Measurements from ENCODE around the gene C12orf43. TPM values are rescaled to one million over a fixed set of nuclear protein-coding genes. Genes with fewer than 3 reads are reported as not detected.

Gene C12orf43
- total RNA-seq, 1 experiment from 2014 or later, result 20.7 TPM

DNA sequence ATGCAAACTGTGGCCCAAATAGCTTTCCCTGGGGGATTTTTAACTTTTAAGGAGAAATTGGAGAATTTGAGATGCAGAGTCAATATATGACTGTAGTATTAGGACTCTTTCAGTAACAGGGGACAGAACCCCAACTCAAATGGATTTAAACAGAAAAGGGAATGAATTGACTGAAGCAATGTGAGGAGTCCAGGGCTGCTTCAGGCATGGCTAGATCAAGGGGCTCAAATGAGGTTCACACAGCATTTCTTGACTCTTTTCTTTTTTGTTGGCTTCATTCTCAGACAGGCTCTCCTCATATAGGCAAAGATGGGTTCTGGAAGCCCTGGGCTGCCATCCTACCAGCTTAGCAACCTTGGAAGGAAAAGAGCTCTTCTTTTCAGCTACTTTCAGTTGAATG lies 24.3 kb downstream of the C12orf43 start:
- Histone ChIP-seq H3K9me3 (no peaks in the 10 kb centered on the region), H3K36me3 (no peaks in the 10 kb centered on the region), H3K4me3 (no peak overlapping the region), H3K27me3 (no peaks in the 10 kb centered on the region; the same call in 1 of the 2 replicates)
- no peak for DNase-seq

DNA sequence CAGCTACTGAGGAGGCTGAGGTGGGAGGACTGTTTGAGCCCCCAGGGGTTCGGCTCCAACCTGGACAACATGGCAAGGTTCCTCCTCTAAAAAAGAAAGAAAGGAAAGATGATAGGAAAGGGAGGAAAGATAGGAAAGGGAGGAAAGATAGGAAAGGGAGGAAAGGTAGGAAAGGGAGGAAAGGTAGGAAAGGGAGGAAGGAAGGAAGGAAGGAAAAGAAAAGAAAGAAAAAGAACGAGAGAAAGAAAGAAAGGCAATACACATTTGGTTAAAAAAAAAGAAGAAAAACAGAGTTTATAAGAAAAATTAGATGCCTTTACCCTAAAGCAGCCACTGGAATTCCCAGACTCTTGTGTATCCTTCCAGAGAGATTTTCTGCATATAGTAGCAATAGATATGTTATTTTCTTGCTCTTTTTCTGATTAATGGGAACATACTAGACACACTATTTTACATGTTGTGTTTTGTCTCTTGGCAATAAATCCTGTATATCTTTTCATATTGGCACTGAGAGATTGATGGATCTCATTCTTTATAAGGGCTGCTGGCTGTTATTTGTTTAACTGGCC lies 25.7 kb downstream of the C12orf43 start:
- DNase-seq, result no peak
- no peak overlapping the region for H3K4me3 ChIP-seq
- H3K36me3 ChIP-seq, result no peaks in the 10 kb centered on the region
- no peaks in the 10 kb centered on the region; the same call in 1 of the 2 replicates for H3K27me3 ChIP-seq
- H3K9me3 ChIP-seq, result no peaks in the 10 kb centered on the region

DNA sequence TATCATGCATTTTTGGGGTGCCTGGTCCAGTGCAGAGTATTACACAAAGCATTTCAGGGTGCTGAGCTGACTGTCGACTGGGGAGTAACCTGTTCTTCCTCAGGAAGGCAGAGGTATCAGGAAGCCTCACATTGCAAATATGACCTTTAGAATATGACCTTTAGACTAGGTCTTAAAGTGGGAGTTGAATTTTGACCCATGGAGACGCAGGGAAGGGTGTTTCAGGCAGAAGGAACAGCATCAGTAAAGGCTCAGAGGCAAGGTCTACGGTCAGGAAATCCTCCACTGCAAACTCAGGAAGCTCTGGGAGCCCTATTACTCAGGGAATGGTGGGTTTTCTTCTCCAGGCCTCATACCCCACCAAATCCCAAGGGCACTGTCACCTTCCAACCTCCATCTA lies 26.6 kb downstream of the C12orf43 start:
- Histone ChIP-seq H3K4me3 (no peak overlapping the region), H3K27me3 (no peaks in the 10 kb centered on the region; the same call in 1 of the 2 replicates), H3K9me3 (no peaks in the 10 kb centered on the region), H3K36me3 (no peaks in the 10 kb centered on the region)
- DNase-seq, result no peak

DNA sequence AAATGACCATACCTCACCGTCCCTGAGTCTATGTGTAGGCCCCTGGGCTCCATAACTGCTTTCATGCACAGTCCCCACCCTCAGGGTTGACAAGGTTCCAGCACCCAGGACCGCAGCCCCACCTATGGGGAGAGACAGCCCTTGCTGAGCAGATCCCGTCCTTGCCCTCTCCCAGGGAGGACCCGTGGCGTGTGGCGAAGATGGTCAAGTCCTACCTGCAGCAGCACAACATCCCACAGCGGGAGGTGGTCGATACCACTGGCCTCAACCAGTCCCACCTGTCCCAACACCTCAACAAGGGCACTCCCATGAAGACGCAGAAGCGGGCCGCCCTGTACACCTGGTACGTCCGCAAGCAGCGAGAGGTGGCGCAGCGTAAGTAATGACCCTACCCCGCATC lies 27.6 kb downstream of the C12orf43 start:
- Histone ChIP-seq H3K9me3 (no peaks in the 10 kb centered on the region), H3K27me3 (no peaks in the 10 kb centered on the region; the same call in 1 of the 2 replicates), H3K4me3 (no peak overlapping the region), H3K36me3 (no peaks in the 10 kb centered on the region)
- no peak for DNase-seq

DNA sequence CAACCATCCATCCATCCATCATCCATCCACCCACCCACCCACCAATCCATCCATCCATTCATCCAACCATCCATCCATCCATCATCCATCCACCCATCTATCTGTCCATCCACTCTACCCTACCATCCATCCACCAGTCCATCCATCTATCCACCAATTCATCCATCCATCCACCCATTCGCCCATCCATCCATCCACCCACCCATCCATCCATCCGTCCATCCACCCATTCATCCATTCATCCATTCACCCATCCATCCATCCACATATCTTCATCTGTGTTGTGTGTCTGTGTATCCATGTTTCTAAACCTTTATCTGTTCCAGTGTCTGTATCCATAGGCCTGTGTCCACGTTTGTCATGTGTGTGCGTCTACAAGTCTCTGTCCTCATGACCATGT lies 28.1 kb downstream of the C12orf43 start:
- no peak for DNase-seq
- no peaks in the 10 kb centered on the region for H3K9me3 ChIP-seq
- H3K36me3 ChIP-seq, result no peaks in the 10 kb centered on the region
- H3K4me3 ChIP-seq, result no peak overlapping the region
- no peaks in the 10 kb centered on the region; the same call in 1 of the 2 replicates for H3K27me3 ChIP-seq

DNA sequence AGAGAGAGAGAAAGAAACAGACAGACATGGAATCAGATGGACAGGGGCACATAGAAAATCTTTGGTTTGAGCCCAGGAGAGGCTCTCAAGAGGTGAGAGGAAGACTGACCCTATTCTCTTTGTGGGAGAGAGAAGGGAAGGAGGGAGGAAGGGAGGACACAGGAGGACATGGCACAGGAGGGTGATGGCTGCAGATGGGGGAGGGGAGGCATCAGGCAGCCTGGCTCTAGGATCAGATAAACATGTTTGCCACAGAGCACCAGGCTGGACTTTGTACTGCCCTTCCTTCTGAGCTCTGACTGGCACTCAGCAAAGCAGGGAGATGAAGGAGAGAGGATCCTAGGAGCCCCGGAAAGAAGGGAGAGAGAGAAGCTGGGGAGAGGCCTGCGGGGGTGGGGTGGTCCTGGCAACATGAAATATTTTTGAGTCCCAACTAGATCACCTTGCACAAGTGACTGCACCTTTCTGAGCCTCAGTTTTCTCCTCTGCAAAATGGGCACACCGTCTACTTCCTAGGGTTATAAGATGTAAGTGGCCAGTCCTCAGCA lies 31.9 kb downstream of the C12orf43 start:
- Histone ChIP-seq H3K9me3 (no peaks in the 10 kb centered on the region), H3K27me3 (no peaks in the 10 kb centered on the region), H3K4me3 (no peak overlapping the region), H3K36me3 (no peaks in the 10 kb centered on the region)
- no peak for DNase-seq

DNA sequence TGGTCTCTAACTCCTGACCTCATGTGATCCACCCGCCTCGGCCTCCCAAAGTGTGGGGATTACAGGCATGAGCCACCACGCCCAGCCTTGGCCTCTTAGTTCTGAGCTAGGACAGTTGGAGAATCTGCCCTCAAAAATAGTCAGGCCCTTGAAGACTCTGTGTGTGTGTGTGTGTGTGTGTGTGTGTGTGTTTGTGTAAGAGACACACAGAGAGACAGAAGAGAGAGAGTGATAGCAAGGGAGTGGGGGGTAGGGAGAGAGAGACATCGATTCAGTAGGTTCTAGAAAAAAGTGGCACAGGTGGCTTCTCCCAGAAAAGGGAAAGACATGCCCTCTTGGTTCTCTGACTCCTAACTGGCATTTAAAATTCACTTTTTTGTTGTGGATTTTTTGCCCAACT lies 32.5 kb downstream of the C12orf43 start:
- H3K27me3 ChIP-seq, result no peaks in the 10 kb centered on the region
- H3K4me3 ChIP-seq, result no peak overlapping the region
- no peaks in the 10 kb centered on the region for H3K9me3 ChIP-seq
- no peaks in the 10 kb centered on the region for H3K36me3 ChIP-seq
- DNase-seq, result no peak

DNA sequence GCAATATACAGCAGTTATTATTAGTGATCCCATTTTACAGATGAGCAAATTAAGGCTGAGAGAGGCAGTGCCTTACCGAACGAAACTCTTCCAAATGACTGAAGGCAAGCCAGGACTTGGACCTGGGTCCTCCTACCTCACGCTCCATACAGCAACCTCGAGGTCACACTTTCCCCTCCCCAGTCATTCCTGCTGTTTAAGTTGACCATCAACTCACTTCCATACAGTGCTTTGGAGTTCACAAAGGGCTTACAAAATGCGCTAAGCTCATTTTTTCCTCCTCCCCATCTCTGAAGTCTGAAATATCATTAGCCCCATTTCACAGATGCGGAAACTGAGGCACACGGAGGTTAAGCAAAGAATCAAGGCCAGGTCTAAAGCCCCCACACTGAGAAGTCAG lies 33.6 kb downstream of the C12orf43 start:
- Histone ChIP-seq H3K4me3 (no peak overlapping the region), H3K9me3 (no peaks in the 10 kb centered on the region), H3K36me3 (no peaks in the 10 kb centered on the region), H3K27me3 (no peaks in the 10 kb centered on the region)
- DNase-seq, result no peak

DNA sequence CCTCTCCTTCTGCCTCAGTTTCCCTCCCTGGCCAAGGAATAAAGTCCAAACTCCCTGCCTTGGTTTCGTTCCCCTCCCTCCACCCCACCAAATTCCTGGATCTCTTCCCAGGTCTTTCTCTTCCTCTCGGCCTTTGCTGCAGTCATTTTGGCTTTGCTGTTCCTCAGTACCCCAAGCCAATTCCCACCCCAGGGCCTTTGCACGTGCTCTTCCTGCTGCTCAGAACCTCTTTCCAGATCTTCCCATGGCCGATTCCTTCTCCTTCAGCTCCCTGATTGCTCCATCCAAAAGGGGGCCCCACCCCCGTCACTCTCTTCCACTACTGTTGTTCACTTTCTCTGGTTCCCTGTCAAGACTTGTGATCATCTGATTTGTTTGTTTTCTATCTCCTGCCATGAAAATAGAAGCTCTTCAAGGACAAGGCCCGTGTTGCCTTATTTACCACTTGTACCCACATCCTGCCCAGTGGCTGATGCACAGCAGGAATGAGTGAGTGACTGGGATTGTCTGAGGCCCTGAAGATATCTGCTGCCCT lies 34.8 kb downstream of the C12orf43 start:
- Histone ChIP-seq H3K36me3 (no peaks in the 10 kb centered on the region), H3K9me3 (no peaks in the 10 kb centered on the region), H3K27me3 (no peaks in the 10 kb centered on the region), H3K4me3 (no peak overlapping the region)
- DNase-seq, result no peak

DNA sequence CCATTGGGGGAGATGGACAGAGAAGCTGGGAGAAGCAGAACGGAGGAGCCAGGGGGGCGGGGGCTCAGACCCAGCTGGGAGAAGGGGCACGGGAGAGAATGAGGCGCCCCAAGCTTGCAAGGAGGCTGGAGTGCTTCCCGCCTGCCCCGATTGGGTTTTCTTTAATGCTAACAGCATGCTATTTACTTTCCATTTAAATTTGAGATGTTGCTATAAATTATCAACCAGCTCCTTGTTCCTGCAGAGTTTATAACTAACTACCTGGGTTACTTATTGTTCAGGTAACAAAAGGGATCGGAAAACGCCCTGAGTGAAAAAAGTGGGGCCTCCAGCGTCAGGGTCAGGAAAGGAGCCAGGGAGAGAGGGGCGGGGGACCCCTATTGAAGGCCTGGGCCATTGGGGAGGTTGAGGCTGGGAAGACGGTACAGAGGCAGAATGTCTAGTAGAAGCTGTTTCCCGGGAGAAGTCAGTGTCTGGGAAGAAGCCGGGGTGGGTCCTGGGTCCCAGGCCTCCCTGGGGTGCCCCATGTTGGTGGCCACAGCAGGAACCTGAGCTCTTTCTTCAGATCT lies 35.4 kb downstream of the C12orf43 start:
- no peaks in the 10 kb centered on the region for H3K9me3 ChIP-seq

DNA sequence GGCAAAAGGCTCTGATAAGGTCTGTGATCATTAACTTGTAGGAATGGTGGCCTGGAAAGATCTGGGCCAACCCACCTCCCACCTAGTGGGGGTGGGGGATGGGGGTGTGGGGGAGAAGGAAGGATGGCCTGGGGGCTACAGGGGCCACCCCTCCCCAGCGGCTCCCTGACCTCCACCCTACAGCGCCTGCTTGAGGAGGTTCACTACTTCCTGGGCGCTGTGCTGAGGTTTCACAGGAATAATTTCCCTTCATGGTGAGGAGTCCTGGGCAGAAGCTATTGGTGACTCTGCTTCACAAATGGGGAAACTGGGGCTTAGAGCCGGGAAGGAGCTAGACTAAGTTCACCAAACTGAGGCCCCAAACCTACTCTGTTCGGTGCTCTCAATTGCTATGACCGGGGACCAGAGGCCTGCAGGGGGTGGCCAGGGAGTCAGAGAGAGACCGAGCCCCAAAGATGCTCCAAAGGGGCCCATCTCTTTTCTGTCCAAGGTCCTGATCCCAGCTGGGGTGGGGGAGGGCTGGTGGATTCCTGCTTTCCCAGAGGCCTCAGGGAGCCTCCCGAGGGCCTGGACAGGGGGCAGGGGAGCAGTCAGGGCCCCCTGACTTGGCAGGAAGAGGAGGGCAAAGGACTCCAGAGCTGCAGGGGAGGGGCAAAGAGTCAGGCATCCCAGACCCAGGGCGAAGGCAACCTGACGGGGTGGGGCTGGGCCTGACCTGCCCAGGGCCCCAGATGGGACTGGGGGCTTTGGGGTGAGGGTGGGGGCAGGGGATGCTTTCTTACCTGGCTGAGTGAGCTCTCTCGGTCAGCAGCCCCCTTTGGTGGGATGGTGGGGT lies 36.2 kb downstream of the C12orf43 start:
- Histone ChIP-seq H3K36me3 (no peaks in the 10 kb centered on the region), H3K9me3 (no peaks in the 10 kb centered on the region), H3K4me3 (no peak overlapping the region), H3K27me3 (no peaks in the 10 kb centered on the region)
- DNase-seq, result no peak

More for the DNA sequence above, 35.4 kb downstream of the C12orf43 start:
- H3K27me3 ChIP-seq, result no peaks in the 10 kb centered on the region
- no peak for DNase-seq
- H3K36me3 ChIP-seq, result no peaks in the 10 kb centered on the region
- no peak overlapping the region for H3K4me3 ChIP-seq

DNA sequence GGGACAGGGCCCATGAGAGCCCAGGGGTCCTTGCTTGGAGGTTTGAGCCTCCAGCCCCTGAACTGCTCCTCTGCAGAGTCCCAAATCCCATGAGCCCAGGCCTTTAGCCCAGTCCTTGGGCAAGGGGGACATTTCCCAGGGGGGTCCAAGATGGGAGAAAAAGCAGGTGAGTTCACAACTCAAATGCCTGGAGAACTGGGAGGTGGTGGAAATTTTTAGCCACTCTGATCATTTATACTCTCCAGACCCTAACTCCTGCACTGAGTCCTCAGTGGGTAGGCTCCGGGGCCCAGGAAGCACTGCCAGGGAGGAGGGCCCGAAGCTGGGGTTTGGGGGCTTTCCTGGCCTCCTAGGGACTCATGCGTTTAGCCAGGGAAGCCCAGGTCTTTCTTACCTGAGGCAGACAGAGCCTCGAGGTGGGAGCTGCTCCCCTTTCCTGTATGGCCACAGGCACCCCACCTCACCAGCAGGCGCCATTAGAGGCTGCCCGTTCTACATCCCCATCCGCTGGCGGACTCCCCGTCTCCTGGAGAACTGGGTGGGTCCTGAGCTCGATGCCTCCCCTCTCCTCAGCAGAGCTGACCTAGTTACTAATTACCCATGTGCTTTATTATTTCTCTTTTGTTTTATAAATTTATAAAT lies 36.9 kb downstream of the C12orf43 start:
- Histone ChIP-seq H3K27me3 (no peaks in the 10 kb centered on the region), H3K4me3 (no peak overlapping the region), H3K9me3 (no peaks in the 10 kb centered on the region), H3K36me3 (no peaks in the 10 kb centered on the region)
- no peak for DNase-seq

DNA sequence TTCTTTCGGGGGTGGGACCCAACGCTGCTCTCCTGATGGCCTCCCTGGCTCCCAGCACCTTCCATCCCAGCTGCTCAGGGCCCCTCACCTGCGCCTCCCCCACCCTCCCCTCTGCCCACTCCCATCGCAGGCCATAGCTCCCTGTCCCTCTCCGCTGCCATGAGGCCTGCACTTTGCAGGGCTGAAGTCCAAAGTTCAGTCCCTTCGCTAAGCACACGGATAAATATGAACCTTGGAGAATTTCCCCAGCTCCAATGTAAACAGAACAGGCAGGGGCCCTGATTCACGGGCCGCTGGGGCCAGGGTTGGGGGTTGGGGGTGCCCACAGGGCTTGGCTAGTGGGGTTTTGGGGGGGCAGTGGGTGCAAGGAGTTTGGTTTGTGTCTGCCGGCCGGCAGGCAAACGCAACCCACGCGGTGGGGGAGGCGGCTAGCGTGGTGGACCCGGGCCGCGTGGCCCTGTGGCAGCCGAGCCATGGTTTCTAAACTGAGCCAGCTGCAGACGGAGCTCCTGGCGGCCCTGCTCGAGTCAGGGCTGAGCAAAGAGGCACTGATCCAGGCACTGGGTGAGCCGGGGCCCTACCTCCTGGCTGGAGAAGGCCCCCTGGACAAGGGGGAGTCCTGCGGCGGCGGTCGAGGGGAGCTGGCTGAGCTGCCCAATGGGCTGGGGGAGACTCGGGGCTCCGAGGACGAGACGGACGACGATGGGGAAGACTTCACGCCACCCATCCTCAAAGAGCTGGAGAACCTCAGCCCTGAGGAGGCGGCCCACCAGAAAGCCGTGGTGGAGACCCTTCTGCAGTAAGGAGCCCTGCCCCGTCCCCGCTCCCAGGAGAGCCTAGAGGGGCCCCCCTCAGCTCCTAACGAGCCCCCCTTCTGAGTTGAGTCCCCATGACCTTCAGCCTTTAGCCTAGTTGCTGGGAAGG lies 37.7 kb downstream of the C12orf43 start, which contains the start of gene HNF1A:
HNF1A (plus strand) TSS at position 248 of the 924 bp plus-strand sequence; CDS start at position 474, 226 bp downstream.
- Histone ChIP-seq H3K9me3 (no peaks in the 10 kb centered on the region), H3K27me3 (no peaks in the 10 kb centered on the region), H3K36me3 (no peaks in the 10 kb centered on the region), H3K4me3 (no peak within 1 kb of the TSS)
- no peak for DNase-seq

DNA sequence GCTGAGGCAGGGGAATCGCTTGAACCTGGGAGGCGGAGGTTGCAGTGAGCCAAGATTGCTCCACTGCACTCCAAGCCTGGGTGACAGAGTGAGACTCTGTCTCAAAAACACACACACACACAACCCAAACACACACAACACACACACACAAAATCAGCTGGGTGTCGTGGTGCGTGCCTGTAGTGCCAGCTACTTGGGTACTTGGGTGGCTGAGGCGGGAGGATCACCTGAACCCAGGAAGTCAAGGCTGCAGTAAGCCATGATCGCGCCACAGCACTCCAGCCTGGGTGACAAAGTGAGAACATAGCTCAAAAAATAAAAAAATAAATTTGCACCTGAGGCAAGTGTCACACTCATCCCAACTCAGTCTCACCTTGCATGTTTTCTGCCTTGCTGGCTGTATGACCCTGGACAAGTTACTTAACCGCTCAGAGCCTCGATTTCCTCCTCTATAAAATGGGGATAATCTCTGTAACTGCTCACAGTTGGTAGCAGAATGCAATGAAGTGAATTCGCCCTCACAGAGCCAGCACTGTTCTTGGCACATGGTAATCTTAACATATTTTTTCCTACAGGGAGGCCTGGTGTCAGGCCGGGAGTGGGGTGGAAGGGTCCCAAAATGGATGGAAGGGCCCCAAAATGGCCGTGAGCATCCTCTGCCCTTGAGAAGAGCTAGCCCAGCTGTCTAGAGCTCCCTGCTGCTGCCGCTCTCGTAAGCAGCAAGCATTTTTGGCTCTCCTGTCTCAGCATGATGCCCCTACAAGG lies 38.6 kb downstream of the C12orf43 start:
- Histone ChIP-seq H3K27me3 (no peaks in the 10 kb centered on the region), H3K36me3 (no peaks in the 10 kb centered on the region), H3K4me3 (no peak overlapping the region), H3K9me3 (no peaks in the 10 kb centered on the region)
- no peak for DNase-seq

DNA sequence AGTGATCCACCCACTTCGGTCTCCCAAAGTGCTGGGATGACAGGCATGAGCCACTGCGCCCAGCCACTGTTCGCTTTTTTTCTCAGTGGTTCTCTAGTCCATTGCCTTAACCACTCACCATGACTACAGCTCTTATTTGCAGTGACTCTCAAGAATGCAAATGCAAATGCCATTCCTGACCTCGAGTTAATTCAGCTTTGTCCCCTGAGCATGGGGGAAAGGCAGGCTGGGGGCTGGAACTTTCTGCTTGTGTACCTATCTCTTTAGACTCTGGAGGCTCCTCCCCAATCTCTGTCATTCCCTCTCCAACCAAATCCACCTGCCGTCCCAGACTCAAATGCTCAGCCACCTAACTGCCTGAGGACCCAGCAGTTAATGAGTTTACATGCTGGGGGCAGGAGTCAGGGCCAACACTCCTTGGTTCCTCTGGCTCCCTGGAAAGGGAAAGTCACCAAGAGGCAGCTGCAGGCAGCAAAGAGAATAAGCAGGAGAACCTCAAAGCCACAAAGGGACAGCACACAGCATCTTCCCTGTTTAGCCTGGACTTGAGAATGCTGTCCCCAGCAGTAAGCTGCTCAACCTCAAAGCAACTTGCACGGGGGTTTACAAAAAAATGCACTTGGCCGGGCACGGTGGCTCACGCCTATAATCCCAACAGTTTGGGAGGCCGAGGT lies 43.3 kb downstream of the C12orf43 start:
- H3K27me3 ChIP-seq, result no peaks in the 10 kb centered on the region
- H3K9me3 ChIP-seq, result no peaks in the 10 kb centered on the region
- no peak for DNase-seq
- no peak overlapping the region for H3K4me3 ChIP-seq
- no peaks in the 10 kb centered on the region for H3K36me3 ChIP-seq
